HG03460 (cell line): ENCODE measurements around the gene ZNF444.

Source experiments
- ATAC-seq: cut with Tn5 transposase; IDR thresholded peaks from one replicate; pipeline ENCODE4 v1.9.1; 2021; ENCODE audit not compliant: unreplicated experiment

ZNF444 gene

DNA sequence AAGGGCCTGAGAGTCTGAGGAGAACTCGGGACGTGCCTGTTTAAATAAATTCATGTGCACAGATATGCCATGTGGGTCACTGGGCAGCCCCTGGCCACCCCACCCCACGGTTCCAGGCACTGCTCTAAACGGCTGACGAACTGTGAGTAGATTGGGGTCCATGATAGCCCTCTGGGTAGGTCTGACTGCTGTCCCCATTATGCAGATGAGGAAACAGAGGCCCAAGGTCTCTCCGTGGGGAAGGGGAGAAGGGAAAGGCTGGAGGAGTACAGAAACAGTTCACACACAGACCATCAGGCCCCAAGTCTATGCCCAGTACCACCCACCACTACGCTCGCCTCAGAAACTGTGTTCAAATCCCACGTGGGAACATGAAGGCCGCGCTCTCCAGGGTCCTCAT lies 34.1 kb upstream of the ZNF444 start:
- no peak for ATAC-seq

DNA sequence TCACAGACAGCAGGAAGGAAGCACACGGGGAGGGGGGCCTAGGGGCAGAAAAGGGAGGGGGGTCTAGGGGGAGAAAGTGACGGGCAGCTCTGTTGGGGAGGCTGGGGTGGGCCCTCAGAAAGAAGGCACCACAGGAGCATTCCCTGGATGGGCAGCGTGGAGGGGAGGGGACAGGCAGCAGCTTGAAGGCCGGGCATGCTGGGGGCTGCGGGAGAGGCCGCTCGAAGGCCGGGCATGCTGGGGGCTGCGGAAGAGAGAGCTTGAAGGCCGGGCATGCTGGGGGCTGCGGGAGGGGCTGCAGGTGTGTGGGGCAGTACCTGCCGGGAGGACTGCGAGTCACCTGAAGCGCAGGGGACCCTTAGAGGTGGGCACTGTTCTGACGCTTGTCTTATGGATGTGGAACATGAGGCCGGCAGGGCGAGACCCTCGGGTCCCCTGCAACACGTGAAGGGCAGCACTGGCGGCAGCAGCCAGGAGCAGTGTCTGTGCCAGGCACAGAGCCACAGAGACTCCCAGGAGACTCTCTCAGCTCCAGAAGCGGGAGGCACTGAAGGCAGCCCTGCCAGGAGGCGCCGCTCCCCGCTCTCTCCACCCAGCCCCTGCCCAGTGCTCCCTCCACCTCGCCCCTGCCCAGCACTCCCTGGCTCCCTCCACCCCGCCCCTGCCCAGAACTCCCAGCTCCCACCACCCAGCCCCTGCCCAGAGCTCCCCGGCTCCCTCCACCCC lies 33.3 kb upstream of the ZNF444 start:
- no peak for ATAC-seq

DNA sequence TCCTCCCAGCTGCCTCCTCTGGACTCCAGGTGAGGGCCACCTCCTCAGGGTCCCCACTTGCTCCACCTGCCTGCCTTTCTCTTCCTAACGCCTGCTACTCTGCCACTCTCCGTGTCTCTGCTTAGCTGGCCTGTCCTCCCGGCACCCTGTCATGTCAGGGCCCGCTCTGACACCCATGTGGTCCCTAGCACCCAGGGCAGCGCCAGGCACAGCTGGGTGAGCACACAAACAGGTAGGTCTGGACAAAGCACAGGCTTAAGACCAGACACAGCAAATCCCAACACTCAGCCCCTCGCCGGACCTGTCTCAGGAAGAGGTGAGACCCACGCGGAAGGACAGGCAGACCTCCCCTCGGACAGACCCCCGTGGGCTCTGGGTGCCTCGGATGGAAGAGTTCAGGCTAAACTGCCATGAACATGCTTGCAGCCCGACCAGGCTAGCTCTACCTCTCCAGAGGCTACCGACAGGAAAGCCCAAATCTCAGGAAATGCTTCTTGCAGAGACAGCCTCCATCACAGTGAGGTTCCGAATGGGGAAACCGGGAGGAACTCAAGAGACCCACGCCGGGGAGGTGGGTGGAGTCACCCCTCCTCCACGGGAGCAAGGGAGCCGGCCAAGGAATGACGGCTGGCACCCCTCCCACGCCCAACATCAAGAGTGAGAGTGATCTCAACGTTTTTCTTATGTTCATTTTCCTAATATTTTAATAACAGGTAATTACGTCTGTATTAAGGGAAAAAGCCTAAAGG lies 32.5 kb upstream of the ZNF444 start:
- ATAC-seq: no peak

GRCh38 chr19:56109226-56109625 lies 31.9 kb upstream of the ZNF444 start:
- ATAC-seq: no peak

DNA sequence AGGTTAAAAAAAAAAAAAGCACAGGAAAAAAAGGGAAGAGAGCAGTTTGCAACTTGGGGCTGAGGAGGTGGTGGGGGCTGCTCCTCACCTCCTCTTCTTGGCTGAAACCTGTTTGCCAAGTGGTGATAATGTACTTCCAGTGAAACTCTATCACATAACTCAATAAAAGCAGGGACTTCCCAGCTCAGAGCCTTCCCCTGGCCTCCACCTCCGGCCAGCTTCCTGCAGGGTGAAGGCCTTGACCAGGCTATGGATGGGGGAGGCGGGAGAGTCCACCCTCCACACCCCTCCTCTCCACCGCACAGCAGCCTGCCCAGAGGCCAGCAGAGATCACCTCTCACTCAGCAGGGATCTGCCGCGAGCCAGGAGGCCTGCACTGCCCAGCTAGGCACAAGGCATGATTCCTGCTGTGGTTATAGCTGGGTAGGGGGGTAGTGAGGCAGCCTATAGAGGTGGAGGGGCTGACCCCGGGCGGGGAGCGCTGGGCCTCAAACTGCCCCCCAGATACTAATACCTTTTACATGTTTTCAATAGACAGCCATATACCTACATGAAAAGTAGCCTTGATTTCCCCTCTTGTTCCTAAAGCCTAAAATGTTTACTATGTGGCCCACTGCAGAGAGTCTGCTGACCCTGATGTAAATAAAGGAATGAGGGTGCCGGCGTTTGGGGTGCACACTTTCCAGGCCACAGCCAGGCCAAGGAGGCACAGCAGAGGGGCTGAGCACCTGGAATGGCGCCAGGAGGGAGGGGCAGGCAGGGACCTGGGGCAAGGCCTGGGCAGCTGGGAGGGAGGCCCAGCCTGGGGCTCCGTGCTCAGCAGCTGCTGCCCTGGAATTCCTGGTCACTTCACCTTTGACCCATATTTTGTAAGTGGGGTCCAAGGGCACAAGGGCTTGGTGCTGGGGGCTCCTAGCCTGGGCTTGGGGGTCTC lies 30.3 kb upstream of the ZNF444 start:
- ATAC-seq: no peak

DNA sequence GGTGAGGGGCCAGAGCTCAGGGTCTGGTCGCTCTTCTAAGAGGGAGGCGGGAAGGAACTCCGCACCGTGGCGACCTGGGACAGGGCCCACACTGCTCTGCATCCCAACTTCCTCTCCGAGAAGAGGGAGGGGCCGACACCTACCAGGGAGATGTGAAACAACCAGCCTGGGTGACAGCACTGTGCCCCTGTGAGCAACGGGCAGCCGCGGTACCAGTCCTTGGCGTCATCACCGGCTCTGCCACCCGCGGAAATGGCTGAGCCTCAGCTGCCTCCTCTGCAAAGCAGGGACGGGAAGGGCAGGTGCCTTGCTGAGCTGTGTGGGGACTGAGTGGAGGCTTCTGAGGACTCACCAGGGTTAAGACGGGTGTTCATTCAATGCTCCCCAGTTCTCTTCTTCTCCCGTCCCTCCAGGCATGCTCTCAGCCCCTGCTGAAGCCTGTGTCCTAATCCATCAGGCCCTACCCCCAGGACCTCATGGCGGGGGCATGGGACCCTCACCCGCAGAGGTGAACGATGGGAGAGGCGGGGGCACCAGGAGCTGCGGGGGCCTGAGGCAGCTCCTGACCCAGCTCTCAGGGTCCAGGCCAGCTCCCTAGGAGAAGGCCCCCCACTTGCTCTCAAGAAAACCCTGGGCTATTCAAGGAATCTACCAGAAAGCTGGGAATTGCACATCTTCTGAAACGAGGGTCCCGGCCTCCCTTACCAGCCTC lies 29.3 kb upstream of the ZNF444 start:
- ATAC-seq: no peak

- ATAC-seq: no peak
These were observed 28.8 kb upstream of the ZNF444 start for GRCh38 chr19:56112313-56112709.

DNA sequence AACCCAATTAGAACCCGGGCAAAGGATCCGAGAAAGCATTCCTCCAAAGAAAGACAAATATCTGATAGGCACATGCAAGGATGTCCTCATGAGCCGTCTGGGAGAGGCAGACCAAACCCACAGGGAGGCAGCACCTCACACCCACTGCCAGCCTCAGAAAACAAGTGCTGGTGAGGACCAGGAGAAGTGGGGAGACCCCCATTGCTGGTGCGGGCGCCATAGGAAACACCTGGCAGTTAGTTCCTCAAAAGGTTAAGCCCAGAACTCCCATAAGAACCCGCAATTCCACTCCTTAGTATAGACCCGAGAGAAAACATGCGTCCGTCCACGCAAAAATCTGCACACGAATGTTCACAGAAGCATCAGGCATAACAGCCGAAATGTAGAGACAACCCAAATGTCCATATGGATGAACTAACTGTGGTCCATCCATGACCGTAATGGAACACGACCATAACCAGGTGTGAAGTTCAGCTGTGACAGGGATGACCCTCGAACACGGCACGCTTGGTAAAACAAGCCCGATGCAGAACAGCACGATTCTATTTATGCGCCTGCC lies 27.9 kb upstream of the ZNF444 start:
- ATAC-seq: no peak

GRCh38 chr19:56114051-56114777 lies 26.9 kb upstream of the ZNF444 start:
- ATAC-seq: no peak

DNA sequence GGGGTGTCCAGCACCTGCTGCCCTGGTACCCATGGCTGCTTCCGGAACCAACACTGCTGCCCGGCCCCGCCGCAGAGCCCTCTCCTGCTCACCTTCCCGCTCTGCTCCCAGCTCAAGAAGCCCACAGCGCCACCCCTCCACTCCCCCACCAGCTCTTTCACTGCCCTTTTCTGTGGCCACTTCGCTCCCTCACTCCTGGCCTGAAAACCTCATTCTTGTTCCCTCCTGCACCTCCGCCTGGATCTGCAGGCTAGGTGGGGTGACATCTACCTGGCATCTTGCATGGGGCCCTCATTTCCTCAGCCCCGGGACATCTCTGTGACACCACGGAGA lies 26.3 kb upstream of the ZNF444 start:
- no peak for ATAC-seq

GRCh38 chr19:56115490-56115889 lies 25.6 kb upstream of the ZNF444 start:
- ATAC-seq: no peak

DNA sequence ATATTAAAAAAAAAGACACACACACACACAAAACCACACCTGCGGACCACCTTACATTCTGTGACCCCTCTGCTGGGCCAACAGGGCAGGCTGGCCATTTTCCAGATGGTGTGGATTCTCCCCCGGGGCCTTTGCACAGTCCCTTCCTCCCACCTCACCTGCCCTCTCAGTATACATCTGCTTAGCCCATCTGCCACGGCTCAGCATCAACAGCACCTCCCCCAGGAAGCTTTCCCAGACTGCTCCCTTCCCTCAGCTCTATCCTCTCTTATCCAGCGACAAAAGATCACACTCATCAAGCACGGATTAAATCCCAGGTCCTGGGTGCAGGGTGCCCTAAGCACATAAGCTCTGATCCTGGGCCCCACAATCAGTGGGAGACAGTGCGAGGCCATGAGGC lies 24.5 kb upstream of the ZNF444 start:
- ATAC-seq: no peak

DNA sequence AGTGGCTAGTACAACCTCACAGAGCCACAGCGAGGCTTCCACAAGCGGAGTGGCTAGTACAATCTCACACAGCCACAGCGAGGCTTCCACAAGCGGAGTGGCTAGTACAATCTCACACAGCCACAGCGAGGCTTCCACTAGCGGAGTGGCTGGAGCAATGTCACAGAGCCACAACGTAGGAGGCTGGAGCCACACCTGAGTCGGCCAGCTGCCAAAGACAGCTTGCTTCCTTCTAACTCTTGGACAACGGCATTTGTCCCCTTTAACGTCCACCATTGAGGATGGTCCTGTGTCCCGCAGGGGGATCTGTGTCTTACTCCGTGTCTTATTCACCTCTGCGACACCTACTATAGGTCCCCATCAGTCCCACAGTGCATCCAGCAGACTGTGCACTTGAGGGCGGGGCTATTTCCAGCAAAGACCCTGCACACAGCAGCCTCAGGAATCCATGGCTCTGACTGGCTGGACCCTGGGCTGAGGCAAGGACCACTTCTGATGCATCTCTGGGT lies 23.7 kb upstream of the ZNF444 start:
- ATAC-seq: no peak

- no peak for ATAC-seq
These were observed 23.2 kb upstream of the ZNF444 start for GRCh38 chr19:56117889-56118288.

GRCh38 chr19:56118666-56119581 lies 22.2 kb upstream of the ZNF444 start:
- ATAC-seq: no peak

DNA sequence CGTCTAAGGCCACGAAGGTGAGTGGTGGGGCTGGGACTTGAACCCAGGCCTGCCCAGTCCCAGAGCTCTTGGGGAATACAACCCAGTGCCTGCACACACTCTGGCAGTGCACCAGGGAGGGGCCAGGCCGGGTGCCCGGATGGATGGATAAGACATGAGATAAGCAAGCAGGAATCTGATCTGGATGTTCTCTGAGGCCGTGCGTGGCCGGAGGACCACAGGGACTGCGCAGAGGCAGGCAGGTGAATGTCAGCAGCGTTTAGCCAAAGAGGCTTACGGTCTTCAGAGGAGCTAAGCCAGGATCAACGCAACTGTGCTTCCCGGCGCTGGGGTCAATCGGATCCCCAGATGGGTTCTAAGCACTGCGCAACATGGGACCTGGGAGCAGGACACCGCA lies 21.5 kb upstream of the ZNF444 start:
- no peak for ATAC-seq

GRCh38 chr19:56120002-56120370 lies 21.1 kb upstream of the ZNF444 start:
- ATAC-seq: no peak

DNA sequence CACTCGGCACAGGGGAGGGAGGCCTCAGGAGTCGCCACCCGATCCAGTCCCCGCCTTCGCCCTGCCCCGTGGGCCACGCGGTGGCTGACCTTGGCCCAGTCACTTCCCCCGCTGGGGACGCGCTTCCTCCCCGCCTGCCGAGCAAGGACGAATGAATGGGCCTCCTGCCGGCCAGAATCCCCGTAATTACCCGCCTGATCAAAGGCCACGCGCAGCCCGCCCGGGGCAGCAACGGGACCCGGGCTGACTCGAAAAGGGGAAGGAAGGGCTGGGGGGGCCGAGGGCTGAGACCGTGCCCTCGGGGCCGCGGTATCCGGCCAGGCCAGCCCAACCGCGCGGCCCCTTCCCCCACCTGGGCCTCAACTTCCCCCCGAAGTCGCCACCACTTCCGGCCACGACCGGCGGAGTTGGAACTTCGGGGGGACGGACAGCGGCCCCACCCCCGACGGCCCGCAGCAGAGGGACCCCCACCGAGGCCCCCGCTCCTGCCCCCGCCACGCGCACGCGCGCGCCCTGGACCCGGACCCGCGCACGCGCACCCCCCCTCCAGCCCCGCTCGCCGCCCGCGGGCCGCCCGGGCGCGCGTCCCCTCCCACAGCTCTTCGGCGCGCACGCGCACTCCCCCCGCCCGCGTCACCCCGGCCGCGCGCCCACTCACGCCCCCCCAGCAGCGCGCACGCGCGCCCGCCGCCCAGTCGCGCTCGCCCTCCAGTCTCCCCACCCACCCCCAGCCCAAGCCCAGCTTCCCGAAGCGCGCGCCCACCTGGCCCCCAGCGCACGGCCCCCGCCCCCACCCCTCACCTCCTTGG lies 20.5 kb upstream of the ZNF444 start:
- ATAC-seq: peak; percentile 36
